PC-9 (cell line): ENCODE measurements around the gene RAB11FIP2.

Experiments
- EZH2 ChIP-seq: fragments of 200-600 bp; sonication (generic); IDR thresholded peaks from 2 replicates; pipeline ENCODE4 v1.8.0; 2017; ENCODE audit warnings: antibody characterized with exemption, low read depth
- TF ChIP-seq, protein P1 (sequence below): fragments of 200-600 bp; sonication (generic); conservative IDR thresholded peaks from 2 replicates; pipeline ENCODE4 v1.6.1; 2017; ENCODE audit warnings: mixed run types, antibody characterized with exemption, mild to moderate bottlenecking, moderate library complexity

DNA sequence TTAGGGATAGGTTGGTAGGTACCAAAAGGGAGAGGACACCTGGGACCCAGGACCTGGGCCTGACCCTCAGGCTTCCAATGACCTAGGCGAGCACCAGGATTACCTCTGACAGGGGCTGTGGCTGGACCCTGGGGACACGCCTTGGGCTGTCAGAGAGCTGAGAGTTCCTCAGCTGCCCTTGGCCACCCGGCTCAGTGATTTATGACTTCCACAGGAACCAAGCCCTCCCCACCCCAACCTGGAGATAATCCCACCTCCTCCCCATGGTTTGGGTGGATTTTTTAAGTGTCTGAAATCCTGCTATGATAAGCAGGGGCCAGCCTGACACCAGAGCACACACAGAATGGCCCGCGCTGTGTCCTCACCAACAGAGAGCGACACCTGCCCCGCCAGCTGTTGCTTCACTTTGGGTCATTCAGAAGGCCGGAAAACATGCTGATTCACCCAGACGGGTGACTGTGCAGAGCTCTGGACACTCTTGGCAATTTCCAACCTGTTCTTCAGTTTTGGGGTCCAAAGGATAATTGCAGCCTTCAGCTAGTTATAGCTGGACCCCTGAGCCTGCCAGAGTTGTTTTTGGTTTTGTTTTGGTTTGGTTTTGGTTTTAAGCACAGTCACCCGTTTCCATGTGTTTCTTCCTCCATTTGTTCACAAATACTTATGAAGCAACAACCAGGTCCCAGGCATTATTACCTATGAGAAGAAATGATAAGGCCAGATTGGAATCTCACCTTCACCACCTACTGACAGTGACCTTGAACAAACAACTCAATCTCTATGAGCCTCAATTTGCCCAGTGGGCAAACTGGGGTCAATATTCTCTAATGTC, 78.2 kb downstream of the RAB11FIP2 start:
- TF ChIP-seq, protein P1, sequence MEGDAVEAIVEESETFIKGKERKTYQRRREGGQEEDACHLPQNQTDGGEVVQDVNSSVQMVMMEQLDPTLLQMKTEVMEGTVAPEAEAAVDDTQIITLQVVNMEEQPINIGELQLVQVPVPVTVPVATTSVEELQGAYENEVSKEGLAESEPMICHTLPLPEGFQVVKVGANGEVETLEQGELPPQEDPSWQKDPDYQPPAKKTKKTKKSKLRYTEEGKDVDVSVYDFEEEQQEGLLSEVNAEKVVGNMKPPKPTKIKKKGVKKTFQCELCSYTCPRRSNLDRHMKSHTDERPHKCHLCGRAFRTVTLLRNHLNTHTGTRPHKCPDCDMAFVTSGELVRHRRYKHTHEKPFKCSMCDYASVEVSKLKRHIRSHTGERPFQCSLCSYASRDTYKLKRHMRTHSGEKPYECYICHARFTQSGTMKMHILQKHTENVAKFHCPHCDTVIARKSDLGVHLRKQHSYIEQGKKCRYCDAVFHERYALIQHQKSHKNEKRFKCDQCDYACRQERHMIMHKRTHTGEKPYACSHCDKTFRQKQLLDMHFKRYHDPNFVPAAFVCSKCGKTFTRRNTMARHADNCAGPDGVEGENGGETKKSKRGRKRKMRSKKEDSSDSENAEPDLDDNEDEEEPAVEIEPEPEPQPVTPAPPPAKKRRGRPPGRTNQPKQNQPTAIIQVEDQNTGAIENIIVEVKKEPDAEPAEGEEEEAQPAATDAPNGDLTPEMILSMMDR = no peak
- TF ChIP-seq EZH2 = no peak
